OCI-M2 (cell line): Measurements from ENCODE around the gene MCF2L.

Experiments used
- DNase-seq: peaks from one replicate; lab custom pipeline; 2025; ENCODE audit not compliant: unreplicated experiment; lab: John Stamatoyannopoulos, UW

The MCF2L gene

GRCh38 chr13:113080361-113080831, 111.4 kb downstream of the MCF2L start:
- no peak for DNase-seq

GRCh38 chr13:113080901-113081521, 112.0 kb downstream of the MCF2L start:
- no peak for DNase-seq

- no peak for DNase-seq
Observed at GRCh38 chr13:113082198-113083021, 113.4 kb downstream of the MCF2L start.

GRCh38 chr13:113083022-113083373, 114.0 kb downstream of the MCF2L start:
- no peak for DNase-seq

GRCh38 chr13:113083402-113084061, 114.5 kb downstream of the MCF2L start:
- DNase-seq, result no peak

GRCh38 chr13:113084094-113084942, 115.3 kb downstream of the MCF2L start:
- DNase-seq, result no peak

GRCh38 chr13:113084943-113085540, 116.0 kb downstream of the MCF2L start:
- no peak for DNase-seq

- no peak for DNase-seq
Observed at GRCh38 chr13:113086031-113086750, 117.2 kb downstream of the MCF2L start.

GRCh38 chr13:113086991-113087922, 118.2 kb downstream of the MCF2L start:
- DNase-seq, result no peak

GRCh38 chr13:113087923-113088690, 119.1 kb downstream of the MCF2L start:
- no peak for DNase-seq

GRCh38 chr13:113088691-113089020, 119.6 kb downstream of the MCF2L start:
- DNase-seq, result no peak

GRCh38 chr13:113089693-113090414, 120.8 kb downstream of the MCF2L start:
- DNase-seq, result no peak

- no peak for DNase-seq
Observed at GRCh38 chr13:113090415-113090770, 121.4 kb downstream of the MCF2L start.

GRCh38 chr13:113090806-113091205, 121.8 kb downstream of the MCF2L start:
- DNase-seq, result no peak

GRCh38 chr13:113091211-113091771, 122.3 kb downstream of the MCF2L start:
- DNase-seq, result no peak

GRCh38 chr13:113091891-113092775, 123.1 kb downstream of the MCF2L start:
- no peak for DNase-seq
